GM19023 (cell line): ENCODE data around the gene PRR4.

Experiments
- ATAC-seq: cut with Tn5 transposase; IDR thresholded peaks from one replicate; pipeline ENCODE4 v1.9.1; 2021; ENCODE audit warnings: mild to moderate bottlenecking, moderate library complexity; ENCODE audit not compliant: unreplicated experiment

The PRR4 gene

GRCh38 chr12:10849425-10849878 is at the start of gene PRR4:
TSS of gene PRR4 (minus strand) at chr12:10849475. CDS start at chr12:10849437, 38 bp downstream.
- ATAC-seq: no peak

- ATAC-seq: no peak
Measured at GRCh38 chr12:10896854-10897253, 47.6 kb upstream of the PRR4 start.

DNA sequence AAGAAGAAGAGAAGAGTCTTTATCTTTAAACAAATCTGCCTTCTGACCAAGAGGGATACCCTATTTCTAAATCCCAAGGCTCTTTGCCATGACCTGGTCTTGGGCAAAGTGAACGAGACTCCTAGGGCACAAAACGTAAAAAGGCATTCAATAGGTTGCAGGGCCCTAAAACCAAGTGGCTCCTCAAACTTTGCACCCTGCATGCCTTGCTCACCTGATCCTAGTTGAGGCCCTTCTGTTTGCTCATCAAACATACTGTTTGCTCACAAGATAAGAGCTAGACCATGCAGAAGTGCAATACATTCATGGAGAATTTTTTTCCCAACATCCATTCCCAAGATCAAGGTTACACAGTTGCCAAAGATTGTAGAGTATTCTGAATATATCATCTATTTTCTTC is 42.7 kb upstream of the PRR4 start:
- ATAC-seq: no peak

DNA sequence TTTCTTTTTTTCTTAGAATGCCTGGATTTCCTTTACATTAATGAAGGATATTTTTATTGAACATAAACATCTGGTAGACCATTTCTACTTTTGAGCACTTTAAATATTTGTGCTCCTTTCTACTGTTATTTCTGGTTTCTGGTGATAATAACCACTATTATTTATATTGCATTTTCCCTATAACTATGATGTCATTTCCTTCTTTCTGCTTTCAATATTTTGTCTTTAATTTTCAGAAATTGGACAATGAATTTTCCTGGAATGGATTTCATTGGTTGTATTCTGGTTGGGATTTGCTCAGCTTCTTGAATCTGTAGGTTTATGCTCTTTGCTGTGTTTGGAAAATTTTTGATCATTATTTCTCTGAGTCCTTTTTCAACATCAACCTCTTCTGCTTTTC is 40.0 kb upstream of the PRR4 start:
- ATAC-seq: no peak

DNA sequence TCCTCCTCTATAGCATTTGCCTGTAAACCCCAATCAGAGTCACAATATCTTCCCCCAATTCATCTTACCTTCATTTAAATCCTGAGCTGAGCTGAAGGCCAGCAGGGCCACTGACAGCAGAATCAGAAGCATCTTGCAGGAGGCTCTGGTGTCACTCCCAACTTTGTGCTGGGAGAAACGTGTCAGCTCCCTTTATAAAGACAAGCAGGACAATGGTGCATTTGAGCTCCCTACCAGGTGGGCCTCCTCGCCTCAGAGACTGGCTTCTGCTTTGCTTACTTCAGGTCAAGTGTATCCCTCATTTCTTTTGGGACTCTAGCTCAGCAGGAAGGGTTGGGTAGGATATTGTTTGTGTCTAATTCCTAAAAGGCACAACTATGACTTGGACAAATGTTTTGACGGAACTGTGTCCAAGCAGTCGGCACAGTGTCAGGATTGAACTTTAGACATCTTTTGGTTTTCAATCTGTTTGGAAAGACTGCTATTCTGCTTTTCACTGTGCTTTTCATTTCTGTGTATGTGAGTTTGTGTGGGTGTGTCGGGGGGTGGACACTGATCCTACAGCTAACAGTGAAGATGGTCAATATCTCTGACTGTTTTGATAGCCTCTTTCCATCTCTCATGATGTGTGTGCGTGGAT is 34.9 kb upstream of the PRR4 start, which contains the start of gene PRH1:
TSS of gene PRH1 (minus strand) at position 170 of the 640 bp plus-strand sequence. CDS start at position 132, 38 bp downstream.
- no peak for ATAC-seq

- no peak for ATAC-seq
Measured at GRCh38 chr12:10873378-10873777, 24.1 kb upstream of the PRR4 start.

DNA sequence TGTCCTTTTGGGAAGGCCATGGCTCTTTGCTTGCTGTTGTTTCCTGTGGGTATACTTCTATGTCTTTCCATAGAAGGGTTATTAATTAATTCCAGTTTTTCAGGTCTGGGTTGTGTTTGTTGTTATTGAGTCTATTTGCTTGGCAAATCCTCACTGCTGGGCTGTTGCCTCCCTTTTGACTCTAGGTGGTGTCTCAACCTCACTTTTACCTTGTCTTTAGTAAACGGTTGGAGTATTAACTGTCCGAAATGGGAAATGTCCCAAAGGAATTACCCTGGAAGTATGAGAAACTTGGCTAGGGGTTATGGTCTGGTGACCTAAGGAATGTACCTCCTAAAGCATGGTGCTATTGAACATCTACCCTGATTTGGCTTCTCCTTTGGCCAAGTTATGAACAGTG is 18.1 kb upstream of the PRR4 start:
- no peak for ATAC-seq

DNA sequence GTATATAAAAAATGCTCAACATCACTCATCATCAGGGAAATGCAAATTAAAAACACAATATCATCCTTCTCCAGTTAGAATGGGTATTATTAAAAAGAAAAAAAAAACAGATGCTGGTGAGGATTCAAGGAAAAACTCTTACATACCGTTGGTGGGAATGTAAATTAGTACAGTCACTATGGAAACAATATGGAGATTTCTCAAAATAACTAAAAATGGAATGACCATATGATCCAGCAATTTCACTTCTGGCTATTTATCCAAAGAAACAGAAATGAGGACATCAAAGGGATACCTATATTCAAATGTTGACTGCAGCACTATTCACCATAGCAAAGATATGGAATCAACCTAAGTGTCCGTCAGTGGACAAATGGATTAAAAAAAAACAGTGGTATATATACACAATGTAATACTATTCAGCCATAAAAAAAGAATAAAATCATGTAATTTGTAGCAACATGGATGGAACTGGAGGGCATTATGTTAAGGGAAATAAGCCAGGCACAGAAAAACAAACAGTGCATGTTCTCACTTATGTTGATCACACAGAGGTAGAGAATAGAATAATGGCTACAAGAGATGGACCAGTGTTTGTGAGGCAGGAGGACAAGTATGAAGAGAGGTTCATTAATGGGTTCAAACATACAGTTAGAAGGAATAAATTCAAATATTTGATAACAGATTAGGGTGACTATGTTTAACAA is 14.4 kb upstream of the PRR4 start:
- ATAC-seq: no peak

GRCh38 chr12:10861366-10861765 is 12.1 kb upstream of the PRR4 start:
- ATAC-seq: no peak

GRCh38 chr12:10855807-10856206 is 6.5 kb upstream of the PRR4 start:
- no peak for ATAC-seq

DNA sequence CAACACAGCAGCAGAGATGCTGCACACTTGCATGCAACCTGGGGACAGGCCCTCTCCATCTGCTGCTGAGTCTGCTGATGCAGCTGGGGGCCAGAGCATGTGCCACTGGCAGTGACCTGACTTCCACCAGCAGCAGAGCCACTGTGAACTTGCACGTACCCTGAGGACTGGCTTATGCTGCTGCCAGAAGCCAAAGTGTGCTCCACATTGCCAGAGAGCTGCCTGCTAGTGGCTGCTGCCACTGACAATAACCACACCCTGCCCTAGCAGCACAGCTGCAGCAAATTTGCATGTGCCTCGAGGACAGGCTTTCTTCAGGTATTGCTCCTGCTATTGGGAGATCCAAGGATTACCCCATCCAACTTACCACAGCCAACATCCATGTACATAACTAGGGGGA is 4.5 kb upstream of the PRR4 start:
- no peak for ATAC-seq

DNA sequence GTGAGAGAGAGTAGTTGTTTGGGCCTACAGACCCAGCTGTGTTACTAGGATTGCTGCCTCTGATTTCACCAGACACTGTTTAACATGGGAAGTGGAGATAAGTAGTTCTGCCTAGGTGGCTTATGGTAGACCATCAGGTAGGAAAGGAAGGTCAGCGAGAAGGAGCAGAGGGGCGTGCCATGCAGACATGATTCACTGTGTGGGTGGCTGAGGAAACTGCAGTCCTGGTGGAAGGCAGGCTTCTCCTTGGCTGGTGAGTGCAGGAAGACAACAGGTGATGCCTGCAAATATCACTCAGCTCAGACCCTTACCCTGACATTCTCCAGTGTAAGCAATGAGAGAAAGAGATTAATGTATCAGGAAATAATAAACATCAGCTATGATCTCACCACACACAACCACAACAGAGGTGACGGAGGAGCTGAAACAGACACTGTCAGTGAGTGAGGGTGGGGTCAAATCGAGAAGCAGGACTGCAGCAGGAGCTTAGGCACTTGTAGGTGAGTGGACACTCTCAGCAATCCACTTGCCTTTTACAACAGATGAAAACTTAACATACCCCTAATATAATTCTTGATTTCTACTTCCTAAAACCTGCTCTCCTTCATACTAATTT is 2.1 kb upstream of the PRR4 start:
- no peak for ATAC-seq

DNA sequence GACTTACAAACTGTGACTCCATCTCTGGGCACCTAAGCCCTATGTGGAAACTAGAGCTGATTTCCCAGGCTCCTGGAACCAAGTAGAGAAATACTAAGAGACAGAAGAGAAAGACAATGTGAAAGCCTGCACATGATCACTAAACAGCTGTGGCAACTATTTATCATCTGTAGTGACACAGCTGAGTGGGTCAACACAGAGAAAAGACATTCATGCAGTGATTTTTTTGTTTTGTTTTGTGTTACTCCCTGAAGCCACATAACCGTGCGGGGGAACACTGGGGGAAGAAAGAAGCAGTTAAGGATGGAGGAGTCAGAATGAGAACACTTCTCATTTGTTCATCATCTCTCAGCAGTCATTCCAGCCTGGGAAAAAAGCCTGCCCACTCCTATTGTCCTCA is 1.5 kb downstream of the PRR4 start:
- ATAC-seq: no peak

GRCh38 chr12:10842862-10843261 is 6.4 kb downstream of the PRR4 start:
- no peak for ATAC-seq

DNA sequence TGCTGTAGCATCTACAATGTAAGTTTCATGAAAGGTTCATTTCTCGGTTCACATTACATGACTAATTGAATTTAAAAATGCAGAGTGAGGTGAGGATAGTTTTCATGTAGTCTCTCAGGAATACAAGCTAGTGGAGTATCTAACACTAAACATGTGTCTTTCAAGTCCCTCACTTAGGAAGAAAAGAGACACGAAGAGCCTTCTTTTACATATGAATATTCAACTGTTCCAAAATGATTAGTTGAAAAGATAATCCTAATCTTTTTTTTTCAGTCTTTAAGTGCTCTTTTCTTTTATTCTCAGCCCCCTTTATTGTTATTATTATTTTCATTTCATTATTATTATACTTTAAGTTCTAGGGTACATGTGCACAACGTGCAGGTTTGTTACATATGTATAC is 10.8 kb downstream of the PRR4 start:
- ATAC-seq: no peak

GRCh38 chr12:10829994-10830393 is 19.3 kb downstream of the PRR4 start:
- no peak for ATAC-seq

- no peak for ATAC-seq
Measured at GRCh38 chr12:10826258-10826657, 23.0 kb downstream of the PRR4 start, which contains the start of gene TAS2R10. TSS of gene TAS2R10 (minus strand) at chr12:10826358. CDS start at chr12:10826269, 89 bp downstream.

GRCh38 chr12:10824957-10825356 is 24.3 kb downstream of the PRR4 start:
- no peak for ATAC-seq

DNA sequence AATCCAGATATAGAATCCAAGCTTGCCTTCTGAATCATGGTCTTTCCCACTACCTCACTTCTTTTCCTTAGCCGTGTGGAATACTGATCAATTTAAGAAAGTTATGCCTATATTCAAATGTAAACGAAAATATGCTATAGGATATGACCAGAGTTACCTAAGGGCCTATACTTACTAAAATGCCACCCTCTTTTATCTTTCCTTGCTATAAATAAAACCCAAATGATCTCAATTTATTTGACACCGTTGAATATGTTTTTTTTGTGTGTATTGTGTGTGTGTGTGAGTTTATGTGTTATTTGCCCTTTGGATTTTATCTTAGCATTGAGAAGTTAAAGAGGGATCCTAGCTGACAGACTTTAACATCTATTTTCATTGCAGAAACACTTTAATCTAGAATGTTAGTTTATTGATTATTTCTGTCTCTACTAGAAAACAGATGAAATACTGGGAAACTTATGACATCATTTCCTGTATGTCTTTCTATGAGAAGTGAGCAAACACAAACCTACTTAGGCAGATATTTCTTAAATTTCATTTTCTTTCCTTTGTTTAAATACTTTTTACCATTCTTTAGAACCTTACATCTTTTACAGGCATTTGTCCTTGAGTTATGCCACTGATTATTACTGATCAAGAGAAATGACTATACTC is 37.3 kb downstream of the PRR4 start:
- ATAC-seq: no peak

GRCh38 chr12:10810068-10810467 is 39.2 kb downstream of the PRR4 start, which contains the start of gene TAS2R9:
TSS of gene TAS2R9 (minus strand) at chr12:10810168. CDS start at chr12:10810075, 93 bp downstream.
- ATAC-seq: no peak

- no peak for ATAC-seq
Measured at GRCh38 chr12:10807186-10807585, 42.1 kb downstream of the PRR4 start, which contains the start of gene TAS2R8. TSS of gene TAS2R8 (minus strand) at chr12:10807286. CDS start at chr12:10806980, 306 bp downstream.
